ENCODE results near the gene NKX2-3. TPM values are rescaled to one million over a fixed set of nuclear protein-coding genes. Genes with fewer than 3 reads are reported as not detected.

The NKX2-3 gene
- total and polyA plus RNA-seq, 2 of the 8 experiments (the other 6 are each of a cell fraction or from before 2014, with no cell fraction given) = not detected

DNA sequence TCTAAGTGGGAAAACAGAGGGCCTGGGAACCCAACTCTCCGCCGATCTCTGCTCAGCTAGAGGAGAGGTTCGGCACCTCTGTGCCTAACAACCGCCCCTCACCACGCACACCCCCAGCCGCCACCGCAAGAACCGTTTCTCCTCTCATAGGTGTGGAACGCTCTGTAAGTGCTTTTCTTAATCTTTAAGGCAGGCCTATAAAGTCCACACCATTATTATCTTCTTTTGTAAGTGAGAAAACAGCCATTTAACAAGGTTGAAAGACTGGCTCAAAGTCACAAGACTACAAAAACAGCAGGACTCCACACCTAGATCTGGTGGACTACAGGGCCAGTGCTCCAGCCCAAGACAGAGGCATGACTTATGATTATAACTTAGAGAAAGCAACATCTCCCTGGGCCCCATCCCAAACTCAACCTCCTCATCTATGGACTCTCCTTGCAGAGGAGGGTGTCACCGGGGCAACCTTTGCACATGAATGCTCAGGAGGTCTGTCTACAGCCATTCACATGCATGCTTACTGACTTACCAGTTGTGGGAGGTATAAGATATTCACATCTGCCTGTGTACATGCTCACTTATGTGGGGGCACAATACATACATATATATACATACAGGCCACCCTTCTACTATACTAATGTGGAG is 7.9 kb upstream of the NKX2-3 start:
- ChIA-PET CTCF (ENCODE audit: partially characterized antibody) (interaction anchor here (1.0 to 2.3 kb wide), 4 partner anchors 20 to 88 kb away, joined by 3 to 9 read pairs (median 4); no protein-coding TSS in a partner anchor), POLR2A (ENCODE audit: partially characterized antibody) (interaction anchor here (1.6 kb wide), 1 partner anchor 10 kb away, joined by 7 read pairs; no protein-coding TSS in a partner anchor)
- Histone ChIP-seq H3K4me3 (ENCODE audit: extremely low read depth in 1 of 4, insufficient read depth in 2 of 4, low read depth in 3 of 4, low read length in 4 of 4) (peak overlapping the region in 1 of 4 experiments; percentile 22; a peak in 1 of 8 replicates), H3K79me2 (ENCODE audit: control insufficient read depth in 1 of 2, insufficient read depth in 2 of 2, low read length in 2 of 2) (no peaks in the 10 kb centered on the region), H3K36me3 (ENCODE audit: control insufficient read depth in 2 of 4, insufficient read depth in 4 of 4, low read length in 3 of 4) (no peaks in the 10 kb centered on the region), H3K18ac (ENCODE audit: extremely low read depth, low read length) (no peak overlapping the region), H3K23me2 (ENCODE audit: low read depth, low read length) (peaks cover 6% of the 10 kb centered on the region; the same call in 1 of the 2 replicates), H3K4me1 (replicated peaks in 1 of 4; ENCODE audit: control insufficient read depth in 3 of 4, insufficient read depth in 4 of 4, low read length in 3 of 4) (peaks cover 15 to 42% (median 29%) of the 10 kb centered on the region in 4 experiments), H3K9ac (replicated peaks in 1 of 4; ENCODE audit: extremely low read depth in 1 of 4, low read depth in 3 of 4, low read length in 3 of 4) (no peak overlapping the region), H4K5ac (ENCODE audit: insufficient read length, low read depth, low read length) (no peak overlapping the region), H2BK12ac (ENCODE audit: low read depth, low read length) (no peak overlapping the region), H3K4ac (replicated peaks; ENCODE audit: insufficient read length, low read depth, low read length) (no peak overlapping the region), H2BK120ac (replicated peaks; ENCODE audit: low read depth, low read length) (no peak overlapping the region), H3K14ac (ENCODE audit: insufficient read length) (no peak overlapping the region), H2BK20ac (ENCODE audit: low read length) (no peak overlapping the region), H2AFZ (ENCODE audit: low read length) (no peak overlapping the region), H2BK15ac (ENCODE audit: low read length) (no peak overlapping the region), H2AK5ac (ENCODE audit: low read depth, low read length) (no peak overlapping the region), H4K91ac (replicated peaks; ENCODE audit: insufficient read length, low read length) (no peak overlapping the region), H3K9me3 (ENCODE audit: insufficient read depth in 2 of 2, low read depth in 1 of 2, low read length in 1 of 2) (no peaks in the 10 kb centered on the region), H3K23ac (ENCODE audit: insufficient read length) (no peak overlapping the region), H3K27ac (ENCODE audit: low read depth, low read length) (no peak overlapping the region), H3K56ac (replicated peaks; ENCODE audit: insufficient read length, low read depth, low read length) (no peak overlapping the region), H4K20me1 (replicated peaks in 1 of 2; ENCODE audit: control insufficient read depth in 1 of 2, insufficient read depth in 2 of 2, low read length in 2 of 2) (peaks cover 25 to 35% of the 10 kb centered on the region in 2 experiments), H3K27me3 (replicated peaks in 1 of 4; ENCODE audit: control insufficient read depth in 3 of 4, extremely low read depth in 1 of 4, insufficient read depth in 3 of 4, low read length in 3 of 4) (peaks cover 87 to 100% (median 96%) of the 10 kb centered on the region in 4 experiments), H3K4me2 (ENCODE audit: insufficient read depth in 1 of 2, low read depth in 2 of 2, low read length in 2 of 2) (peak overlapping the region in 1 of 2 experiments; percentile 66; a peak in 2 of 4 replicates), H2BK5ac (ENCODE audit: low read depth, low read length) (no peak overlapping the region), H3K79me1 (ENCODE audit: low read depth, low read length) (no peaks in the 10 kb centered on the region), H4K8ac (ENCODE audit: extremely low read depth, insufficient read depth, low read length) (no peak overlapping the region)
- WGBS, 2 experiments (ENCODE audit: extremely low coverage in 1 of 2, insufficient coverage in 1 of 2, insufficient read length in 1 of 2, insufficient replicate concordance in 2 of 2, low coverage in 1 of 2, low lambda C conversion rate in 2 of 2, missing lambda C conversion rate in 1 of 2) = 8% methylated on average over 10 of the region's 10 CpGs; no CpG with 5 or more reads in 1 of the 2 experiments
- FAIRE-seq = no peak
- no peak for DNase-seq (ENCODE audit: low read depth in 1 of 2, low spot score in 2 of 2)
- TF ChIP-seq RNF2 (IDR thresholded peaks at IDR 0.05; ENCODE audit: borderline replicate concordance, low read depth, low read length, missing control alignments, poor library complexity, severe bottlenecking) = peak; percentile 74
- no peak for TF ChIP-seq SP4 (IDR thresholded peaks at IDR 0.05; ENCODE audit: low read length)
- TF ChIP-seq EZH2 (IDR thresholded peaks at IDR 0.05; ENCODE audit: low read depth, low read length, severe bottlenecking) = peak; percentile 48
- TF ChIP-seq POLR2A (IDR thresholded peaks at IDR 0.05; ENCODE audit: control extremely low read depth in 1 of 2, low read depth in 2 of 2, low read length in 2 of 2) = no peak
- TF ChIP-seq, protein P1, sequence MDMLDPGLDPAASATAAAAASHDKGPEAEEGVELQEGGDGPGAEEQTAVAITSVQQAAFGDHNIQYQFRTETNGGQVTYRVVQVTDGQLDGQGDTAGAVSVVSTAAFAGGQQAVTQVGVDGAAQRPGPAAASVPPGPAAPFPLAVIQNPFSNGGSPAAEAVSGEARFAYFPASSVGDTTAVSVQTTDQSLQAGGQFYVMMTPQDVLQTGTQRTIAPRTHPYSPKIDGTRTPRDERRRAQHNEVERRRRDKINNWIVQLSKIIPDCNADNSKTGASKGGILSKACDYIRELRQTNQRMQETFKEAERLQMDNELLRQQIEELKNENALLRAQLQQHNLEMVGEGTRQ (IDR thresholded peaks at IDR 0.05; ENCODE audit: low read length) = no peak
- peak; percentile 58 for TF ChIP-seq SUZ12 (IDR thresholded peaks at IDR 0.05; ENCODE audit: low read length)
- TF ChIP-seq POLR2AphosphoS5 (IDR thresholded peaks at IDR 0.05; ENCODE audit: low read depth, low read length) = no peak
- TF ChIP-seq TAF1 (IDR thresholded peaks at IDR 0.05; ENCODE audit: low read depth, low read length) = no peak
- TF ChIP-seq GABPA (IDR thresholded peaks at IDR 0.05; ENCODE audit: borderline replicate concordance, insufficient read depth, low read length) = no peak
- no peak for TF ChIP-seq SP1 (IDR thresholded peaks at IDR 0.05; ENCODE audit: low read depth, low read length)
